Measurements from ENCODE around the gene FAM89B. TPM values are rescaled to one million over a fixed set of nuclear protein-coding genes. Genes with fewer than 3 reads are reported as not detected.

The FAM89B gene
- total and polyA plus RNA-seq, 2 of the 8 experiments (the other 6 are each of a cell fraction or from before 2014, with no cell fraction given): 15.8 to 32.4 TPM

DNA sequence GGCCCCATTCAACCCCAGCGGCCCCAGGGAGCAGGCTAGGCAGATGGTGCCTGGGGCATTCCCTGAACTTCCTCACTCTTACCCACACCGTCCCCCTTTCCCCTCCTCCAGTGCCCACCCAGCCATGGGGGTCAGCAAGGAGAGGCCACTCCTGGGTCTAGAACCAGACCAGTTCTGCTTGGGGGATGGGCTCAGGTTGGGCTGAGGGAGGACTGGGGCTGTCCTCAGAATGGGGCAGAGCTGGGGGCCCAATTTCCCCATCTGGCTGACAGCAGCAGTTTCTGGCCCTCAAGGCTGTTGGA, 35.1 kb upstream of the FAM89B start:
- Histone ChIP-seq H2AK5ac (ENCODE audit: low read depth, low read length) (no peak overlapping the region), H2BK120ac (replicated peaks; ENCODE audit: low read depth, low read length) (no peak overlapping the region), H3K27me3 (replicated peaks in 1 of 4; ENCODE audit: control insufficient read depth in 3 of 4, extremely low read depth in 1 of 4, insufficient read depth in 3 of 4, low read length in 3 of 4) (peaks cover 0 to 24% (median 13%) of the 10 kb centered on the region in 4 experiments; a peak in 6 of 7 replicates), H3K18ac (ENCODE audit: extremely low read depth, low read length) (no peak overlapping the region), H3K36me3 (ENCODE audit: control insufficient read depth in 2 of 4, insufficient read depth in 4 of 4, low read length in 3 of 4) (peaks cover 5 to 12% (median 7%) of the 10 kb centered on the region in 4 experiments), H3K23ac (ENCODE audit: insufficient read length) (no peak overlapping the region), H3K79me1 (ENCODE audit: low read depth, low read length) (no peaks in the 10 kb centered on the region), H4K8ac (ENCODE audit: extremely low read depth, insufficient read depth, low read length) (peak overlapping the region; percentile 75; the same call in 1 of the 2 replicates), H3K14ac (ENCODE audit: insufficient read length) (no peak overlapping the region), H3K4ac (replicated peaks; ENCODE audit: insufficient read length, low read depth, low read length) (no peak overlapping the region), H2BK15ac (ENCODE audit: low read length) (no peak overlapping the region), H4K5ac (ENCODE audit: insufficient read length, low read depth, low read length) (no peak overlapping the region), H2AFZ (ENCODE audit: low read length) (no peak overlapping the region), H3K27ac (ENCODE audit: low read depth, low read length) (no peak overlapping the region), H3K4me3 (ENCODE audit: extremely low read depth in 1 of 4, insufficient read depth in 2 of 4, low read depth in 3 of 4, low read length in 4 of 4) (no peak overlapping the region), H3K9ac (replicated peaks in 1 of 4; ENCODE audit: extremely low read depth in 1 of 4, low read depth in 3 of 4, low read length in 3 of 4) (no peak overlapping the region), H3K23me2 (ENCODE audit: low read depth, low read length) (peaks cover 15% of the 10 kb centered on the region), H3K9me3 (ENCODE audit: insufficient read depth in 2 of 2, low read depth in 1 of 2, low read length in 1 of 2) (no peaks in the 10 kb centered on the region), H2BK12ac (ENCODE audit: low read depth, low read length) (no peak overlapping the region), H3K79me2 (ENCODE audit: control insufficient read depth in 1 of 2, insufficient read depth in 2 of 2, low read length in 2 of 2) (no peaks in the 10 kb centered on the region), H4K91ac (replicated peaks; ENCODE audit: insufficient read length, low read length) (no peak overlapping the region), H2BK20ac (ENCODE audit: low read length) (no peak overlapping the region), H3K56ac (replicated peaks; ENCODE audit: insufficient read length, low read depth, low read length) (no peak overlapping the region), H4K20me1 (replicated peaks in 1 of 2; ENCODE audit: control insufficient read depth in 1 of 2, insufficient read depth in 2 of 2, low read length in 2 of 2) (peaks cover 3 to 19% of the 10 kb centered on the region in 2 experiments), H2BK5ac (ENCODE audit: low read depth, low read length) (no peak overlapping the region), H3K4me2 (ENCODE audit: insufficient read depth in 1 of 2, low read depth in 2 of 2, low read length in 2 of 2) (no peak overlapping the region), H3K4me1 (replicated peaks in 1 of 4; ENCODE audit: control insufficient read depth in 3 of 4, insufficient read depth in 4 of 4, low read length in 3 of 4) (peaks cover 0 to 9% (median 1%) of the 10 kb centered on the region in 4 experiments; a peak in 5 of 7 replicates)
- ChIA-PET POLR2A (ENCODE audit: partially characterized antibody) (interaction anchor here (0.6 to 5.2 kb wide), 5 partner anchors 10 to 251 kb away, joined by 4 to 62 read pairs (median 10); partner anchors contain the start of genes FAM89B and SCYL1), CTCF (ENCODE audit: partially characterized antibody) (interaction anchor here (0.5 to 6.4 kb wide), 8 partner anchors 12 to 826 kb away, joined by 3 to 108 read pairs (median 4); partner anchors contain the start of gene SCYL1)
- TF ChIP-seq TAF1 (IDR thresholded peaks at IDR 0.05; ENCODE audit: low read depth, low read length): no peak
- TF ChIP-seq KDM4A (IDR thresholded peaks at IDR 0.05; ENCODE audit: low read depth, low read length, severe bottlenecking): no peak
- no peak for TF ChIP-seq KDM1A (IDR thresholded peaks at IDR 0.05; ENCODE audit: borderline replicate concordance, low read length)
- no peak for TF ChIP-seq TEAD4 (IDR thresholded peaks at IDR 0.05; ENCODE audit: low read depth, low read length)
- TF ChIP-seq RAD21 (IDR thresholded peaks at IDR 0.05 in 1 of 2, conservative IDR thresholded peaks at IDR 0.05 in 1 of 2; ENCODE audit: low read depth in 2 of 2, low read length in 2 of 2): no peak
- no peak for TF ChIP-seq SP1 (IDR thresholded peaks at IDR 0.05; ENCODE audit: low read depth, low read length)
- no peak for TF ChIP-seq JUN (IDR thresholded peaks at IDR 0.05; ENCODE audit: low read depth, low read length)
- TF ChIP-seq NRF1 (IDR thresholded peaks at IDR 0.05; ENCODE audit: low read depth, low read length): no peak
- TF ChIP-seq BCL11A (IDR thresholded peaks at IDR 0.05; ENCODE audit: low read depth in 2 of 2, low read length in 2 of 2): no peak
- no peak for TF ChIP-seq ZNF274 (IDR thresholded peaks at IDR 0.05; ENCODE audit: borderline replicate concordance, extremely low read depth, low read length)
- no peak for TF ChIP-seq TCF12 (IDR thresholded peaks at IDR 0.05; ENCODE audit: low read depth, low read length)
- DNase-seq (ENCODE audit: low read depth in 1 of 2, low spot score in 2 of 2): no peak
- WGBS, 2 experiments (ENCODE audit: extremely low coverage in 1 of 2, insufficient coverage in 1 of 2, insufficient read length in 1 of 2, insufficient replicate concordance in 2 of 2, low coverage in 1 of 2, low lambda C conversion rate in 2 of 2, missing lambda C conversion rate in 1 of 2): 79% methylated on average over 2 of the region's 2 CpGs; no CpG with 5 or more reads in 1 of the 2 experiments
- FAIRE-seq: no peak

Data from H1 (cell line).